ENCODE data around the gene LARGE1. TPM values are rescaled to one million over a fixed set of nuclear protein-coding genes. Genes with fewer than 3 reads are reported as not detected.

Gene LARGE1
- total and polyA plus RNA-seq, 2 of the 4 experiments (the other 2 are of a cell fraction), result 6.2 to 12.4 TPM

- no peak overlapping the region for H3K4me3 ChIP-seq (ENCODE audit: insufficient read depth, low read depth, low read length)
- no peaks in the 10 kb centered on the region for H3K9me1 ChIP-seq (ENCODE audit: insufficient read depth, low read length)
- no peak overlapping the region for H3K27ac ChIP-seq (ENCODE audit: insufficient read depth, low read length)
- no peak overlapping the region for H3K4ac ChIP-seq (ENCODE audit: low read depth, low read length)
- H4K8ac ChIP-seq (ENCODE audit: low read depth in 2 of 2, low read length in 2 of 2), result no peak overlapping the region
- no peaks in the 10 kb centered on the region for H3K9me3 ChIP-seq (ENCODE audit: control insufficient read depth, insufficient read depth, low read length)
- TF ChIP-seq CHD1 (IDR thresholded peaks at IDR 0.05; ENCODE audit: low read depth, low read length), result no peak
- TF ChIP-seq FOS (IDR thresholded peaks at IDR 0.05; ENCODE audit: low read depth, low read length), result no peak
- no peak for TF ChIP-seq RCOR1 (IDR thresholded peaks at IDR 0.05; ENCODE audit: insufficient replicate concordance, low read length)
- TF ChIP-seq BHLHE40 (IDR thresholded peaks at IDR 0.05; ENCODE audit: low read depth, low read length), result no peak
- no peak for TF ChIP-seq NFE2L2 (IDR thresholded peaks at IDR 0.05; ENCODE audit: low read depth, low read length)
- TF ChIP-seq RFX5 (IDR thresholded peaks at IDR 0.05; ENCODE audit: low read depth, low read length), result no peak
- no peak for TF ChIP-seq POLR2A (IDR thresholded peaks at IDR 0.05; ENCODE audit: low read depth, low read length)
- no peak for TF ChIP-seq SMC3 (IDR thresholded peaks at IDR 0.05; ENCODE audit: low read depth, low read length)
- TF ChIP-seq MAZ (IDR thresholded peaks at IDR 0.05; ENCODE audit: borderline replicate concordance, low read depth, low read length), result no peak
- TF ChIP-seq RAD21 (IDR thresholded peaks at IDR 0.05; ENCODE audit: low read length), result no peak
- no peak for TF ChIP-seq MXI1 (IDR thresholded peaks at IDR 0.05; ENCODE audit: borderline replicate concordance, low read depth, low read length)
- no peak for TF ChIP-seq ELK1 (IDR thresholded peaks at IDR 0.05; ENCODE audit: borderline replicate concordance, low read depth, low read length)
- no peak for TF ChIP-seq CTCF (conservative IDR thresholded peaks at IDR 0.05; ENCODE audit: low read depth, low read length)
- TF ChIP-seq MAFK (IDR thresholded peaks at IDR 0.05; ENCODE audit: low read depth, low read length), result no peak
- no peak for TF ChIP-seq USF2 (IDR thresholded peaks at IDR 0.05; ENCODE audit: low read depth, low read length)
- TF ChIP-seq CEBPB (IDR thresholded peaks at IDR 0.05; ENCODE audit: low read depth, low read length), result no peak
- no peak overlapping the region for H4K91ac ChIP-seq (ENCODE audit: insufficient read depth, low read depth, low read length)
- H3K23ac ChIP-seq (ENCODE audit: low read depth, low read length), result no peak overlapping the region
- no peak overlapping the region for H3K4me2 ChIP-seq (ENCODE audit: low read depth, low read length)
- no peaks in the 10 kb centered on the region for H3K27me3 ChIP-seq (ENCODE audit: control insufficient read depth, insufficient read depth, low read length)
- no peak overlapping the region for H3K9ac ChIP-seq (ENCODE audit: low read depth, low read length)
- H3K4me1 ChIP-seq (ENCODE audit: control insufficient read depth, insufficient read depth, low read length), result no peaks in the 10 kb centered on the region
- no peak overlapping the region for H2BK15ac ChIP-seq (ENCODE audit: low read depth, low read length)
- in situ Hi-C loops (cut with MboI; ENCODE audit: low sequenced_read_pairs) (no loop called here), dilution Hi-C loops (cut with HindIII; ENCODE audit: low sequenced_read_pairs, unreplicated experiment) (no loop called here), intact Hi-C loops (cut with micrococcal nuclease) (no loop called here)
- no peak overlapping the region for H2AFZ ChIP-seq (replicated peaks; ENCODE audit: low read length, poor library complexity)
- H2AK5ac ChIP-seq (ENCODE audit: low read depth, low read length), result no peak overlapping the region
- no peak overlapping the region for H2BK5ac ChIP-seq (ENCODE audit: low read depth, low read length, poor library complexity, severe bottlenecking)
- no peak overlapping the region for H2BK120ac ChIP-seq (ENCODE audit: low read depth, low read length)
- H3K56ac ChIP-seq (ENCODE audit: extremely low read depth, insufficient read depth, low read length), result no peak overlapping the region
- 100% methylated on average over 1 of the region's 5 CpGs; no CpG with 5 or more reads in 1 of the 2 experiments for WGBS, 2 experiments (ENCODE audit: extremely low coverage in 2 of 2, insufficient read length in 1 of 2)
- no peak overlapping the region for H4K5ac ChIP-seq (ENCODE audit: low read depth, low read length)
- DNase-seq, result peak; percentile 15
- H3K14ac ChIP-seq (replicated peaks; ENCODE audit: low read depth, low read length), result no peak overlapping the region
- no peak for ATAC-seq (ENCODE audit: low read depth)
- no peaks in the 10 kb centered on the region; a peak in 1 of 4 replicates for H3K79me1 ChIP-seq (ENCODE audit: low read depth in 1 of 2, low read length in 2 of 2)
- no peaks in the 10 kb centered on the region for H3K36me3 ChIP-seq (ENCODE audit: control insufficient read depth, insufficient read depth, low read length)
- no peak overlapping the region for H3K18ac ChIP-seq (ENCODE audit: low read depth, low read length)
- no peak overlapping the region for H2AK9ac ChIP-seq (replicated peaks; ENCODE audit: low read depth, low read length, poor library complexity)
- H4K20me1 ChIP-seq (ENCODE audit: insufficient read depth, low read length), result no peaks in the 10 kb centered on the region; the same call in 1 of the 2 replicates
- CTCF ChIA-PET, result no interaction called here
- H2BK20ac ChIP-seq (ENCODE audit: low read depth, low read length), result no peak overlapping the region
- POLR2A ChIA-PET (ENCODE audit: unreplicated experiment), result no interaction called here
- BruUV-seq (replicated peaks), result no TSS peak
These were observed 176.5 kb downstream of the LARGE1 start for GRCh38 chr22:33743756-33744155.

Measured in IMR-90 (cell line).